CD4-positive, alpha-beta T cell treated with Interleukin-2 at 100 ng/mL for 4 hours (primary cell): Measurements from ENCODE around the gene IL21R.
A peak's percentile ranks its signal among the peaks of the same experiment; 100 is the strongest.
"Not testable (repeated sequence)": the region's sequence is repeated elsewhere in the genome, so short reads cannot be mapped to it uniquely, and the experiment has no call there.

ENCODE experiments used
- DNase-seq: peaks from one replicate; pipeline ENCODE4 v3.0.0-alpha.2; 2020; ENCODE audit warnings: low spot score

Gene IL21R

DNA sequence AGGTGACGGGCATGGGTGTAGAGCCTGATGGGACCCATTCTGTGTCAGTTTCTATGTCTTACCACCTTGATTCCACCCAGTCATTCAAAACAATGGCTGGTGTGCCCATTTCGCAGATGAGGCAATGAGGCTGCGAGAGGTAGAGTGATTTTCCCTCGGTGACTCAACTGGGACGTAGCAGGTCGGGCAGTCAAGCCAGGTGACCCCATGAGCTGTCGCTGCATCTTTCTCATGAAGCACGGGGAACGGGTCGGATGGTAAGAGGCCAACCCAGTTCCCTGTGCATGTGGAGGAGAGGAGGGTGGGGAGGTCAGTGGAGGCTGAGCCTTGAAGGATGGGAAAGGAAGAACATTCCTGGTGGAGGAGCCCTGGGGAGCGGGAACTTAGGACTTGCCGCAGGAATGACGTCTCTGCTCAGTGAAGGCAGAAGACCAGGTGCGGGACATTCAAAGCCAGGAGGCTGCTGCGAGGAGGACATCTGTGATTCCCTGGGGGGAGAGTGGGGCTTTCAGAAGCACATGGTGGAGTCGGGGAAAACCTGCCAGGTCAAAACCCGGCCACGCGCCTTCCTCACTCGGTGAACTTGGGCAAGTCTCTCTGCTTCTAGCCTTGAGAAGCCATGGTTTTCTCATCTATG is 1.1 kb downstream of the IL21R start:
- peak; percentile 59 for DNase-seq

DNA sequence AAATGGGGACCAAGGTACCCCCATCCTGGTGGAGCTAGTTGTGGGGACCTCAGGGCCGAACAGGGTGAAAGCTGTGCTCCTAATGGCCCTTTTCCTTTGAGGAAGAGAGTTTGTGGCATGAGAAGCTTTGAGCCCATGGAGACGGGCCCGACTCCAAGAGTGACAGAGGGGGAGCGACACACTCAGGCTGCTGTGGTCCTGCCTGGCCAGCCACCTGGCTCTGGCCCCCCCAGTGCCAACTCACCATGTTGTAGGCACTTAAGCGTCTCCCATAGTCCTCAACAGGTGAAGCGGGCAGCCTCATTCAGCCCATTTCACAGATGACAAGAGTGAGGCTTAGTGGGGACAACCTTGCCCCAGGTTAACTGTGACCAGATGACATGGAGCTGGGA is 1.6 kb downstream of the IL21R start:
- DNase-seq, result no peak

DNA sequence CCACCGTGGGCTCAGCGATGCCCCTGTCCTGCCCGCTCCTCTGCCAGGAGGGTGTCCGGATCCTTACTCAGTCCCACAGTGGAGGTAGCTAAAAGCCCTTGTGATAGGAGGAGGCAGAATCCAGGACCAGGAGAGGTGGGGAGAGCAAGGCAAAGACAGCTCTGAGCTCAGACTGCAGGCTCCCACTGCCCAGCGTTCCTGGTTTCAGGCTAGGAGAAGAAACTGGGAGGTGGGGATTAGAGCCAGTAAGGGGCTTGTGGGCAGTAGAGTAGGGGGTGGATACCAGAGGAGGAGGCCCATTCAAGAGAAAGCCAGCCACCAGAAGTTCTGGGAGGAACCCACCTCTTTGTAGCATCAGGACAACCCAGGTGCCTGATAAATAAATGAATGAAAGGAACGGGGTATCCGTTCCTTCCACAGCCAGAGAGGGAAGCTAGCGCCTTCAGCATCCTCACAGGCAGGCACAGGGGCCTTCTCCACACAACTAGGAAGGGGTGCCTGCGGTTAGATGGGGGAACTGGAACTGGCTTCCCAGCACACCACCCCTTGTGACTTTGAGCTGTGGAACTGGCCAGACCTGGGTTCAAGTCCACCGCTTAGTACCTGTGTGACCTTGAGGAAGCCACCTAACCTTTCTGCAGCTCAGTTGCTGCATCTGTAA is 2.3 kb downstream of the IL21R start:
- DNase-seq, result no peak

DNA sequence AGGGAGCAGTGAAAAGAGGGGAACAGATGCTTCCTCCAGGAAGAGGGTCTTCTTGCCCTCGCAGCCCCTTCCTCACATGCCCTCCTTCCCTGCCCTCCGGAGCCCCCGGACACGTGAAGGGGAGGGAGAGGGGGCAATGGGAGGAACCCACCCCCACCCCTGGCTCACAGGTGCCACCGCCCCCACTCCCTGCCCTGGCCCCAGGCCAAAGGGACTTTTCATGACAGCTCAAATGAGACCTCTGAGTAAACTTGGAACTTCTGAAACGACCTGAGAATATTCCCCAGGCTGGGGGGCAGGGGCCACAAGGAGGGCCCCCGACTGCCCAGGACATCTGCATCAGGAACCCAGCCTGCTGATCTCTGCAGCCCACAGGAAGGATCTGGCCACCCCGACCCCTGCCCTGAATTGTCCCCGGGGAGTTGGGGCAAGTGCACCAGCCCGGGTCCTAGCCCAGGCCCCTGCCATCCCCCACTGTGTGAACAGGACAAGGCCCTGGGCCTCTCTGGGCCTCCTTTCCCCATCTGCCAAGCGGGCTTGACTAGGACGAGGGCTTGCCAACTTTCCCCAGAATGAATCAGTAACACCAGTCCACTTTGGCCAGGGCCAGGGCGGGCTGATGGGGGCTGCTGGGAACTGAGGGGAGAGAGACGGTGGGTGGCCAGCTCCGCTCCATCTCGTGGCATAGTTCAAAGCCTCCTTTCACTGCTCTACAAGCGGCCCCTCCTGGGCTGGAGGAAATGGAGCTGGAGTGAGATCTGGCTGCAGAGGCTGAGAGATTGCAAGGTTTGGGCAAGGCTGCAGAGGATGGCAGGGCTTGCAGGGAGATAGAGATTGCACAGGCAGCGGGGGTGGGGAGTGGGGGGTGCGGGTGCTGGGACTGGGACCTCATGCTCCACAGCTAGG is 3.8 kb downstream of the IL21R start:
- no peak for DNase-seq

DNA sequence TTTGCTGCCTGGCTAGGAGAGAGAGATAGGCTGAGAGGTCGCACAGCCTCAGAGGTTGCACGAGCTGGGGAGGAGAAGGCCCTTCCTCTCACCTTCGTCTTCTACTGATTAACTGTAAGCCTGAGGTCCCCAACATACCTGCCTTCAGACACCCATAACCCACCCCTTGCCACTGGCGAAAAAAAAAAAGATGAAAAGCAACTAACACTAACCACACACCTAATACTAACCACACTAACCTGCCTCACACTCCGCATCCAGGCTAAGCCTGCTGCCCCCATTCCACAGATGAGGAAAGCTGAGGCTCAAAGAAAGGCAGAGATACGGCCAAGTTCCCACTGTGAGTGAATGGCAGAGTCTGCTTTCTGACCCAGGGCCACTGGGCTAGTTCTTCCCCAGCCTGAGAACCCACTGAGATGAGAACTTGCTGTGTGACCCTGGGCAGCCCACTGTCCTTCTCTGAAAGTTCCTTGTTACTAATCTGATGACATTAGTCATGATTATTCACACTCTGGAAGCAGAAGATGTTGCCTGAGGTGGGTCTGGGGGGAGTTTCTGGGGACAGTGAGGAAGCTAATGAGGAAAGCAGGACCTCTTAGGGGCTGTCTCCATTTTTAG is 4.6 kb downstream of the IL21R start:
- DNase-seq, result no peak

DNA sequence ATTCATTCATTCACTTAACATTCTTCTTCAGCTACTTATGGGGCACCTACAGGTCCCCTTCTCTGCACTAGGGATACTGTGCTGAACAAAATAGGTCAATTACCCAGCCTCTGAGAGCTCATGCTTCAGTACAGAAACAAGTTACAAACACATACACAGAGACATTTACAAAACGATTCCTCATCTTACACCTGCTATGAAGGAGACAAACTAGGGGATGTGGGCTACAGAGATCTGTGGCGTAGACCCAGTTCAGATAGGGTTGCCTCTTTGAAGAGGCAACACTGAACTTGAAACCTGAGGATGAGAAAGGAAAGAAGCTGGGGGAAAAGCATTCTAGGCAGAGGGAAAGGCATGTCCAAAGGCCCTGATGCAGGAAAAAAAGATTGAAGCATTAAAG is 5.2 kb downstream of the IL21R start:
- DNase-seq, result peak; percentile 20

DNA sequence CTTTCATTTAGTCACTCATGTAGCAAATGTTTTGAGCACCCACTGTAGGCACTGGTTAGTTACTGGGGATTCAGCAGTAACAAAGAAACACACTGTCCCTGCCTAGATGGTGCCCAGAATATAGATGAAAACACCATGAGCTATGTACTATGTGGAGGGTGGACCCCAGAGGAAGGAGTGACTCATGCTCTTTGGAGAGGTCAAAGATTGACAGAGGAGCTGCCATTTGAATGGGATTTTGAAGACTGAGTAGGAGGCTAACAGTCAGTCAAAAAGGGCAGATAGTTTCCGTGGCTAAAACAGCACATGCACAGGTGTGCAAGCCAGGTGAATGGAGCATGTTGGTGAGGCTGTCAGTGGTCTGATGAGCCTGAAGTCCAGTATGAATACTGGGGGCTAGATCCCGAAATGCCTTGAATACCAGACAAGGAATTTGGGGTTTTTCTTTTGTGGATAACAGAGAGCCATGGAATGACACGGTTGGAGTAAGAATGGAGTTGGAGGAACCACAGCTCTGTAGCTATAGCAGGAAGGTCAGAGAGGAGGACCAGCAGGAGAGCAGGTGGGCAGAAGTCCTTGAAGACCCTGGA is 6.1 kb downstream of the IL21R start:
- peak; percentile 76 for DNase-seq

DNA sequence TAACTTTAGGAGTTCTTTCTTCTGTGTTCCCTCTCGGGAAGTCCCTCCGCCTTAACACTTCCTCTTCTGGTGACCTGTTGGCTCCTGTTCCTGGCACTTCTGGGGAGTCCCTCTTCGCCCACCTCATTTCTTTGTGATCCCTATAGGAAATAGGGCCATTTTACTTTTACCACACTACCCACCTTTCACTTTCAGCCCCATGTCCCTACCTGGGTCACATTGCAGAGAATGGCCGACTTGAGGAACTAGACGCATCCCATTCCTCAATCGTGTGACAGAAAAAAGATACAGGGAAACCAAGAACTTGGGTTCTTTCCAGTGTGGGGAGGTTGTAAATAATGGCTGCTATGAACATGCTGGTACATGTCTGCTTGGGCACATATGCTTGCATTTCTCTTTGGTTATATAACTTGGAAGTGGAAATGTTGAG is 6.6 kb downstream of the IL21R start:
- no peak for DNase-seq

DNA sequence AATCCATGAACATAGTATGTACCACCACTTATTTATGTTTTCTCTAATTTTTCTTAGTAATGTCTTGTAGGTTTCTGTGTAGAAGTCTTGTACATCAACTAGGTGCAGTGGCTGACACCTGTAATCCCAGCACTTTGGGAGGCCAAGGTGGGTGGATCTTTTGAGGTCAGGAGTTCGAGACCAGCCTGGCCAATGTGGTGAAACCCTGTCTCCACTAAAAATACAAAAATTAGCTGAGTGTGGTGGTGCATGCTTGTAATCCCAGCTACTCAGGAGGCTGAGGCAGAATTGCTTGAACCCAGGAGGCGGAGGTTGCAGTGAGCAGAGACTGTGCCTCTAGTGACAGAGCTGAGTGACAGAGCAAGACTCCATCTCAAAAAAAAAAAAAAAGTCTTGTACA is 8.0 kb downstream of the IL21R start:
- not testable (repeated sequence) for DNase-seq

DNA sequence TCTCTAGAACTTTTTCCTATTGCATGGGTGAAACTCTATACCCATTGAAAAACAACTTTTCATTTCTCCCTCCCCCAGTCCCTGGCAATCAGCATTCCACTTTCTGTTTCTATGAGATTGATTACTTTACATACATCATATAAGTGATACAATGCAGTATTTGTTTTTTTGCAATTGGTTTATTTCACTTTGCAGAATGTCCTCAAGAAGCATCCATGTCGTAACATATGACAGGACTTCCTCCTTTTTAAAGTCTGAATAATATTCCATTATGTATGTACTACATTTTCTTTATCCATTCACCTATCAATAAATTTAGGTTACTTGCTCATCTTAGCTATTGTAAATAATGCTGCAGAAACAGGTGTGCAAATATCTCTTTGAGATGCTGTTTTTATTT is 8.8 kb downstream of the IL21R start:
- no peak for DNase-seq

DNA sequence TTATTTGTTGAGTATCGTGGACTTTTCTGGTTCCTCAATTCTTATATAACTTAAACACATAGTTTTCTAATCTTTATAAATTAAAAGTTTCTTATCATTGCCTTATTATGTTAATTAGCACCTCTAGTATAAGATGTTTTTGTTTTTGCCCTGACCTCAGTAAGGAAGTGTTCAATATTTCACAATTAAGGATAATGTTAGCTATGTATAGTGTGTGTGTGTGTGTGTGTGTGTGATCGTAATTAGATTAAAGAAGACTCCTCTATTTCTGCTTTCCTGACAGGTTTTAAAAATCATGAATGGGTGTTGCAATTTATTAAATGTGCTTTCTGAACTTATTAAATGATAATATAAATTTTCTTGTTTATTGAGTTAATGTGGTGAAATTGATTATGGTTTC is 12.0 kb downstream of the IL21R start:
- no peak for DNase-seq

DNA sequence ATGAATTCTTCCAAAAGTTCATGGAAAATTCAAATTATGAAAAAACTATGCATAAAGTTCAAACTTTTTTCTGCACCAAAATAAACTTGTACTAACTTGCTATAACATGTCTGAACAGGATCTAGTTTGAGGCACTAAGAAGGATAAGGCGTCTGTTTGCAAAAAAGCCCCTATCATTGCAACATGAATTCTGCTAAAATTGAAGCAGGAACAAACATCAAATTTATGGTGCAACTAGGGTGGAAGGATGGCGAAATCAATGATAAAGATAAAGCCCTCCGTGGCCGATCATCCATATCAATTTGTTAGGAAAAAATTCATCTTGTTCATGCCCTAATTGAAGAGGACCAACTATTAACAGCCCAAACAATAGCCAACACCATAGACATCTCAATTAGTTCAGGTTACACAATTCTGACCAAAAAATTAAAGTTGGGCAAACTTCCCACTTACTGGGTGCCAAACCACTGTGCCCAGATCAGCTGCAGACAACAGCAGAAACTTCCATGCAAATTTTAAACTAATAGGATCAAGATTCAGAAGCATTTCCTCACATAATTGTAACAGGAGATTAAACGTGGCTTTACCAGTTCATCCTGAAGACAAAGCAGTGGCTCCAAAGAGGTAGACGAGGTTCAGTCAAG is 12.9 kb downstream of the IL21R start:
- no peak for DNase-seq

DNA sequence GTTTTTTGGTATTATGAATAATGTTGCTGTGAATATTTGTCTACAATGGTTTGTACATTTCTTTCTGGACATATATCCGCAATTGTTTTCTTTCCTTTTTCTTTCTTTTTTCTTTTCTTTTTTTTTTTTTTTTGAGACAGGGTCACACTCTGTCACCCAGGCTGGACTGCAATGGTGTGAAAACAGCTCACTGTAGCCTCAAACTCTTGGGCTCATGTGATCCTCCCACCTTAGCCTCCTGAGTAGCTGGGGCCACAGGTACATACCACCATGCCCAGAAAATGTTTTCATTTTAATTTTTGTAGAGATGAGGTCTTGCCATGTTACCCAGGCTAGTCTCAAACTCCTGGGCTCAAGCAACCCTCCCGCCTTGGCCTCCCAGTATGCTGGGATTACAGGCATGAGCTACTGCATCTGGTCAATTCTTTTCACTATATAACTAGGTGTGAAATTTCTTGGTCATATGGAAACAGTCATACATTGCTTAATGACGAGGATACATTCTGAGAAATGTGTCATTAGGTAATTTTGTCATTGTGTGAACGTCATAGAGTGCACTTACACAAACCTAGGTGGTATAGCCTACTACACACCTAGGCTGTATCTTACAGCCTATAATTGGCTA is 15.2 kb downstream of the IL21R start:
- DNase-seq, result no peak

DNA sequence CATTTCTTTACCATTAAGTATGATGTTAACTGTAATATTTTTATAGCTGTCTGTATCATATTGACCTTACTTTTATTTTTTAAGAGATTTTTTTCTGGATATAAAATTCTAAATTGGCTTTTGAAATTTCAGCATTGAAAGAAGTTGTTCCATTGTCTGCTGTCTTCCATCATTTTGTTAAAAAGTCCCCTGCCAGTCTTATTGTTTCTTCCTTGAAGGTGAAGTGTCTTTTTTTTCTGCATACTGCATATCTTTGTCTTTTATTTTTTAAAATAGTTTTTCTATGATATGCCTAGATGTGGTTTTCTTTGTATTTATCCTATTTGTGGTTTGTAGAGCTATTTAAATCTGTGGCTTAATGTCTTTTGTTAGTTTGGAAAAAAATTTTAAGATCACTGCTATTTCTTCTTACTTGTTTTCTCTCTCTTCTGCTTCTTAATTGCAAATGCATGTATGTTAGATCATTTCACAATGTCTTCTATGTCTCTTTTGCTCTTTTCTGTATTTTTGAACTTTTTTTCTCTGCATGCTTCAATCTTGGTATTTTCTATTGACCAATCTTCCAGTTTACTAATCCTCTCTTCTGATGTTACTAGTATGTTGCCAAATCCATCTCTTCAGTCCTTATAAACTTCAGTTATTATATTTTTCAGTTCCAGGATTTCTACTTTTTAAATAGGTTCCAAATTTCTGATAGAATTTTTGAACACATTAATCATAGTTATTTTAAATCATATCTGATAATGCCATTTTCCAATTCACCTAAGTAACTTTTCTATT is 20.2 kb downstream of the IL21R start:
- DNase-seq, result no peak

DNA sequence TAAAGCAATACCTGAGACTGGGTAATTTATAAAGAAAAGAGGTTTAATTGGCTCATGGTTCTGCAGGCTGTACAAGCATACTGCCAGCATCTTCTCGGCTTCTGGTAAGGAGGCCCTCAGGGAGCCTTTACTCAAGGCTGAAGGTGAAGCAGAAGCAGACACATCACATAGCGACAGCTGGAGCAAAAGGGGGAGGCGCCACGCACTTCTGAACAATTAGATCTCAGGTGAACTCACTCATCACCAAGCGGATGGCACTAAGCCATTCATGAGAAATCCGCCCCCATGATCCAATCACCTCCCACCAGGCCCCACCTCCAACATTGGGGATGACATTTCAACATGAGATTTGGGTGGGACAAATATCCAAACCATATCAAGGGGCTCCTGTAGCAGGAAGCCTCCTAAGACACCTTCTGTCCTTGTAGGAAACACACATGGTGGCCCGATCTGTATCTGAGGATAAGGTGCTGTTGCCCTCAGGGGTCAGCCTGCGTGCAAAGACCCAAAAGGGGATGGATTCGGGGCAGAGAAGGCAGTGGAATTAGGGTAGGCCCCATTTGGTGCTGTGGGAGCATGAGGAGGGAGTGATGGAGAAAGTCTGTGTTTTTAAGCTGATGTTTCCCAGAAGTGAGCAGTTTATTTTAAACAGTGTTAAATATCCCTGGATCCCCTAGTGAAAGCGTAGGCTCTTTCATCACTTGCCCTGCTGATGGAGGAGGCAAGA is 23.0 kb downstream of the IL21R start:
- no peak for DNase-seq

DNA sequence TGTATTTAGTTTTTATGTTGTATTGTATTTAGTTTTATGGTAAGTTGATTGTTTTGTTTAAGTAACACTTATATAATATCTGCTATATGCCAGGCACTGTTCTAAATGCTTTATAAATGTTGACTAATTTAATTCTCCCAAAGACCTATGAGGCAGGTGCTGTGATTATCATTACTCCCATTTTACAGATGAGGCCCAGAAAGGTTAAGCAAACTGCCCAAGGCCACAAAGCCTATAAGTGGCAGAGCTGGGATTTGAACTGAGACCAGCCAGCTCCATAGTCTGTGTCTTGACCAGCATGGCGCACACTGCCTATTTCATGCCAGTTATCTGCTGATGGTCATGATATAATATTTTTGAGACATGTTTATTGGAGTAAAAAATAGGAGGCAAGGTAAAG is 24.0 kb downstream of the IL21R start:
- no peak for DNase-seq

DNA sequence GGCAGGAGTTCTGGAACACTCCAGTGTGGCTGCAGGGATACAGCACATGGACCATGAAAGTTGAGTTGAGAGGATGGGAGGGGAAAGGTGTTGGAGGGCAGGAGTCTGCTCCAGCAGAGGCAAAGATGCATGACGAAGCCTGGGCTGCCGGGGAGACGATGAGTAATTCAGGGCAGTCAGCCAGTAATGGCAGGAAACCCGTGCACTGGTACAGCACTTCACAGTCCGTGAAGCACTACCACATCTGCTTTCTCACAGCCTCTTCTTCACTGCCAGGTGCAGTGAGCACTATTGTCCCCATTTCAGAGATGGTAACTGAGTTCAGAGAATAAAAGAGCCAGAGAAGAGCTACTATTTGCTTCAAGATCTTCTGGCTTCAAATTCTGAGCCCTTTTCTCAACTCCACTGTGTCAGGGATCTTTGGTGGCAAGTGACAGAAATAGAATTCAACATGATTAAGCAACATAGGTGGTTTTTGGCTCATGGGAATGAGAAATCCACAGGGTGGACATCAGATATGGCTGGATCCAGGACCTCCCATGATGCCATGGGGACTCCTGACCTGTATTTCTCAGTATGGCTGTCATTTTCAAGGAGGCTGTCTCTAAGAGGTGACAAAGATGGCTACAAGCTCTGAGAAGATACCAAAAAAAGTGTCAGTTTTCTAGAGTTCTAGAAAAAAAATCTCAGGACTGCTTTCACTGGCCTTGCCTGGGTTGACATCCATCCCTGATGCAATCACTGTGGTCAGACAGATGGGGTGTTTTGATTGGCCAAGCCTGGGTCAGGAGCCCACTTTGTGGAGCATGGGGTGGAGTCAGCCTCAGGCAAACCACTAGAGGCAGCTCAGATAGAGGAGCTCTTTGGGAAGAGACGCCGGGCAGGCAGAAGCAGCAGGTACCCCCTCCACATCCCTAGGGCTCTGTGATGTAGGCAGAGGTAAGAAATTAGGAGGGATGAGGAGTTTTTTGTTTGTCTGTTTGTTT is 24.7 kb downstream of the IL21R start:
- peak; percentile 85 for DNase-seq

DNA sequence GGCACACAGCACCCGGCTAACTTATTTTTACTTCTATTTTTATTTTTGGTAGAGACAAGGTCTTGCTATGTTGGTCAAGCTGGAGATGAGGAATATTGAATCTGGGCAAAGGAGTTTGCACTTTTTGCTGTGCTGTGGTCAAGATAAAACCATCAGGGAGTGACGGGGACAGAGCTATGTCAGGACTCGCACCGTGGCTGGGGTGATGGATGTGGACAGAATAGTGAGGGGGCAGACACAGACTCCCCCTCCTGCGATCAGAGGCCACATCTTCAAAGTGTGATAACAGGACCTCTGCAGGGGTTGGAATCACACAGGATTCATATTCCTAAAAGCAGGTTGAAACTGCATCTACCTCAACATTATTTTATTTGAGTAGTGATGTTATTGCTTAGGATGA is 25.6 kb downstream of the IL21R start:
- no peak for DNase-seq
